H1 (cell line): ENCODE measurements around the gene NETO1. TPM values are rescaled to one million over a fixed set of nuclear protein-coding genes. Genes with fewer than 3 reads are reported as not detected.

Experiments
- KDM4A ChIP-seq: IDR thresholded peaks from one replicate; pipeline ENCODE4 v1.7.1; 2012; ENCODE audit warnings: low read depth, mild to moderate bottlenecking, moderate library complexity, low read length, inconsistent platforms; ENCODE audit not compliant: severe bottlenecking
- polyA plus RNA-seq, 7 experiments: library from polyadenylated mRNA; depleted of rRNA in 3 of 7; stranded (reverse) in 5 of 7; unstranded in 2 of 7; fragments of >200 nt in 5 of 7; fragments of 200-250 nt in 2 of 7; gene quantifications; 1 replicate in 5 of 7; 2 replicates in 1 of 7; 4 replicates in 1 of 7; pipeline versions ENCODE4 v1.2.1 to v1.2.3, GENCODE V29; 2011 to 2013; ENCODE audit warnings: missing spikeins in 2 of 7, mixed read lengths in 2 of 7
- total RNA-seq: library from RNA; stranded (reverse); fragmentation: NEBNext Ultra II Directional; extraction: Animal tissue kit (Norgen Biotek cat#: 25700); gene quantifications from 2 replicates; pipeline ENCODE4 v1.2.1, GENCODE V29; 2021

Gene NETO1
- total and polyA plus RNA-seq, 2 of the 8 experiments (the other 6 are each of a cell fraction or from before 2014, with no cell fraction given), result 3.0 to 19.3 TPM

- TF ChIP-seq KDM4A, result no peak
Observed at GRCh38 chr18:72903033-72903432, 35.2 kb upstream of the NETO1 start (continued).
